Activated T-cell treated with anti-CD3 and anti-CD28 coated beads for 1 hour (primary cell): ENCODE data around the gene TRIM4.
"Not testable (repeated sequence)": the region's sequence is repeated elsewhere in the genome, so short reads cannot be mapped to it uniquely, and the experiment has no call there.

ENCODE experiments used
- DNase-seq: peaks from one replicate; pipeline ENCODE4 v3.0.0-alpha.2; 2020; ENCODE audit warnings: low read depth

The TRIM4 gene

GRCh38 chr7:99920149-99920548, 819 bp upstream of the TRIM4 start:
- no peak for DNase-seq

DNA sequence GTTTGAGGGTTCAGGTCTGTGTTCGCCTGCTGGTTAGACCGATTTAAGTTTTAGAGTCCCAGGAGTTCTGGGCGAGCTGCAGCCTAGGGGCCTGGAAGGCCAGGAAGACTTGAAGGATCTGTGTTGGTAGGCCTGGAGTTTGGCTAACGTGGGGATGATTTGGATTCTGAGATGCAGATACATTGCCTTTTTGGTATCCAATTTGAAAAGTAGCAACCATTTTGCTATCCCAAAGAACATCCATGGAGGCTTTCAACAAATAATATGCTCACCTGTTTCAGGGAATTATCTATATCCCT, 433 bp upstream of the TRIM4 start:
- no peak for DNase-seq

- no peak for DNase-seq
These were observed 8.4 kb downstream of the TRIM4 start for GRCh38 chr7:99910976-99911375.

DNA sequence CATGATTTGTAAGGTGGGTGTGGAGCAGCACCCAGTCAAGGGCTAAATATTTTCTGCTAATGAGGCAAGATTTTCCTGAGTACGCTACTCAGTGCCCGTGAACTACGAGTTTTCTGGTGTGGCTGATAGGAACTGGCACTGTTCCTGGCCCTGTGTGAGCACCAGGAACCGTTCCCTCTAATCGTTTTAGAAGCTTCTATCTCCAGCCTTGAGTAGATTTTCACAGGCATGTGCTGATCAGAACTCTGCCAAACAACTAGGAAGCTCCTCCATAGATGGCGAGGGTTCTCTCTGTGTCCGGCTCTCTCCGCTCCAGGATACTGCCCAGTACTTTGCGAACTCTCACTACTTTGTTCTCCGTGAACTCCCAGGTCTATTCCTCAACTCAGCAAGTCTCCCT, 17.7 kb downstream of the TRIM4 start:
- no peak for DNase-seq

DNA sequence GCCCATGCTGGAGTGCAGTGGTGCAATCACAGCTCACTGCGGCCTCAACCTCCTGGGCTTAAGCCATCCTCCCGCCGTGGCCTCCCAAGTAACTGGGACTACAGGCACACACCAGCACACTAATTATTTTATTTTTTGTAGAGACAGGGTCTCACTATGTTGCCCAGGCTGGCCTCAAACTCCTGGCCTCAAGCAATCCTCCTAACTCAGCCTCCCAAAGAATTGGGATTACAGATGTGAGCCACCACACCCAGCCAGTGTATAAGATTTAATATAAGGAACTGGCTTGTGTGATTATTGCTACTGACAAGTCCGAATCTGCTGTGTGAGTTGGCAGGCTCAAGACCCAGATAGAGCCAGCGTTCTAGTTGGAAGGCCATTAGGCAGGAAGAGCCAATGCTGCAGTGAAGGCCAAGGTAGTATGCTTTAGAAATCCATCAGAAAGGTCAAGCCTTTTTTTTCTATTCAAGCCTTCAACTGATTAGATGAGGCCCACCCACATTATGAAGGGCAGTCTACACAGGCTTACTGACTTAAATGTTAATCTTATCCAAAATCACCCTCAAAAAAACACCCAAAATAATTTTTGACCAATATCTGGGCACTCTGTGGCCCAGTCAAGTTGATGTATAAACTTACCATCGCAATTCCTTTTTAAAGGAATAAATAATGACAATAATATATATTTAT, 19.4 kb downstream of the TRIM4 start:
- DNase-seq = no peak

DNA sequence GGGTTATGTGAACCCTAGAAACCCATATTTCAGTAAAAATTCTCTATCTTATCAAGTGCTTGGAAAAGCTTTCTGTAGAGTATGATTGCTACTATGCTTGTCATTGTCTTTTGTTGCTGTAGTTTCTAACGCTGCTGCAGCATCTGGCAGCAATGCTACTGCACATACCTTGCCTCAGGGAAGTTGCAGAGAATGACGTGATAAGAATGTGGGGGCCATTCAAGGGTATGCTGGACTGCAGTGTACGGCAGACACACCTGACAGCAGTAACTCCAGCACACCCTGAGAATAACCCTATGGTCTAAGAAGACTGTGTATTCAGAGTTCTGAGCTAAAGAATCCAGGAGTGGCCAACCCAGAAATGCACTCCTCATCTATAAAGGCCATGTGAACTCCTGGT, 20.5 kb downstream of the TRIM4 start:
- DNase-seq = no peak

DNA sequence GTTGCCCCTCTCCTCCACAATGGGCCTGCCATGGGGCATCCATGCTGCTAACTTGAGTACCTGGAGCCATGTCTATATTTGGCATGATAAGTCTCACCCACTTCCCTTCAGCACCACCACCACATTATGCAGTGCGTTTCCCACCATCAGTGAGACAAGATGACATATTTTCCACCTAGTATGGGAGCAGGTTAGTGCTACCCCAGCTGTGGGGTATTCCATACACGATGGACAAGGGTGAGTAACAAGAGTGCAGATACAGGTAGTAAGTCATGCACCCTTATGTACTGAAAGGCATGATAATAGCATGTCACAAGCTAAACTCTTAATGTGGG, 21.3 kb downstream of the TRIM4 start:
- DNase-seq = no peak

DNA sequence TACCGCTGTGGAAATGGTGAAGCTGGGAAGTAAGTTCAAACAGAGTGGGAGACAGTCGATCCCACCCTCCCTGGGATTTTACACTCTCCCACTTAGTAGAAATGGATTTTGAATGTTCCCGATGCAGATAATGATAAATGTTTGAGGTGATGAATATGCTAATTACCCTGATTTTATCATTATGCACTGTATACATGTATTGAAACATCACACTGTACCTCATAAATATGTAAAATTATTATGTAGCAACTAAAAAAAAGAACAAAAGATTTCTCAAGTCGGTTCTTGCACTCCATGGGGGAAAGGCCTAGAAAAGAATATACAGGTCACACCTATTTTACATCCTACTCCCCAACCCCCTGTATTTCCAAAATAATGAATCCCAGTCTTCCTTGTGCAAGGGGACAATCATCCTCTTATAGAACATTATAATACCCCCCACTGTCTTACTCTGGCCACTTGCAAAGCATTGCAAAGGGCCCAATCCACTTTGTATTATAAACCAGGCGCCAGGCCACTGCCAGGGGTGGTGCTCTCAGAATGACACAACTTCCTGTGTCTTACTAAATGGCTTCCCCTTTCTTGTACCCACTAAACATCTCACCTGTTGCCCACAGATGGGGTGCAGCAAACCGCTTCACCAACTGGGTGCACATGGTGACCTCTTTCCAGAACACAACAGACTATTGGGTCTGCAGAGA, 21.9 kb downstream of the TRIM4 start:
- DNase-seq = no peak

GRCh38 chr7:99894738-99895137, 24.6 kb downstream of the TRIM4 start:
- DNase-seq = no peak

DNA sequence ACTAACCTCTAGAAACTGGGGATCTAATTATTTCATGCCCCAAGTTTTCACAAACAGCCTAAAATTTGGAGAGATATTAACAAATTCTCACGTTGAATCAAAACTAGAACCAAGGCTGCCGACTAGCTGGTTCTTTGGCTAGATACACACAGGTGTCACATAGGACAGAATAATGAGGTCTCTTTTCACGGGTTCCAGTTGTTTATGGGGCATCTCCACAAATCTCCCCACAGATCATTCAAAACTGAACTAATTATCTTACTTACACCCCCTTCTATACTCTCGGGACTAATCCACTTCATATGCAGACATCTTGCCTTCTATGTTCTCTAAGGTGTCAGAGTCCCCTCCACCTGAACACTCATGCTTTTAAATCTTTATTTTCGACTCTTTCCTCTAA, 26.1 kb downstream of the TRIM4 start:
- no peak for DNase-seq

DNA sequence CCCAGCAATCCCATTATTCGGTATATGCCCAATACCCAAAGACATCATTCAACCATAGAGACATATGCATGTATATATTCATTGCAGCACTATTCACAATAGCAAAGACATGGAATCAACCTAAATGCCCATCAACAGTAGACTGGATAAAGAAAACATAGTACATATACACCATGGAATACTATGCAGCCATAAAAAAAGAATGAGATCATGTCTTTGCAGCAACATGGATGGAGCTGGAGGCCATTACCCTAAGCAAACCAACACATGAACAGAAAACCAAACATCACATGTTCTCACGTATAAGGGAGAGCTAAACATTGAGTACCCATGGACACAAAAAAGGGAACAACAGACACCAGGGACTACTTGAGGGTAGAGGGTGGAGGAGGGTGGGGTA, 29.0 kb downstream of the TRIM4 start:
- not testable (repeated sequence) for DNase-seq

DNA sequence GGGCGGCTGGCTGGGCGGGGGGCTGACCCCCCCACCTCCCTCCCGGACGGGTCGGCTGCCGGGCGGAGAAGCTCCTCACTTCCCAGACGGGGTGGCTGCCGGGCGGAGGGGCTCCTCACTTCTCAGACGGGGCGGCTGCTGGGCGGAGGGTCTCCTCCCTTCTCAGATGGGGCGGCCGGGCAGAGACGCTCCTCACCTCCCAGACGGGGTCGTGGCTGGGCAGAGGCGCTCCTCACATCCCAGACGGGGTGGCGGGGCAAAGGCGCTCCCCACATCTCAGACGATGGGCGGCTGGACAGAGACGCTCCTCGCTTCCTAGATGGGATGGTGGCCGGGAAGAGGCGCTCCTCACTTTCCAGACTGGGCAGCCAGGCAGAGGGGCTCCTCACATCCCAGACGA, 31.0 kb downstream of the TRIM4 start:
- not testable (repeated sequence) for DNase-seq

DNA sequence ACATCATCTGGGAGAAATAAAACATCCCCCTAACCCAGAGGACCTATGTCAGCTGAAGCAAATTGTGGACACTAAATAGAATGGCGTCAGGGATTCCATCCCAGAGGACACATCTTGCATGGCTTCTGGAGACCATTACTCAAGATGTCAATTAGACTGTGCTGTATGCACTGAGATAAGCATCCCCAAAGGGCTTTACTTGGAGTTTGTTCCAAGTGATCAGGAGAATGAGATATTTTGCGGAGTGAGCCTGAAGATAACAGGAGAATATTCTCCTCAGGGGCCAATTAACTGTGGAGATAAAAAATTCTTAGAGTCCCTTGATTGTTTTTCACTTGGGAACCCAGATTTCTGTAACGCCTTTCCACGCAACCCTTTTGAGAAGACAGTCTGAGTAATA, 38.0 kb downstream of the TRIM4 start:
- DNase-seq = no peak

DNA sequence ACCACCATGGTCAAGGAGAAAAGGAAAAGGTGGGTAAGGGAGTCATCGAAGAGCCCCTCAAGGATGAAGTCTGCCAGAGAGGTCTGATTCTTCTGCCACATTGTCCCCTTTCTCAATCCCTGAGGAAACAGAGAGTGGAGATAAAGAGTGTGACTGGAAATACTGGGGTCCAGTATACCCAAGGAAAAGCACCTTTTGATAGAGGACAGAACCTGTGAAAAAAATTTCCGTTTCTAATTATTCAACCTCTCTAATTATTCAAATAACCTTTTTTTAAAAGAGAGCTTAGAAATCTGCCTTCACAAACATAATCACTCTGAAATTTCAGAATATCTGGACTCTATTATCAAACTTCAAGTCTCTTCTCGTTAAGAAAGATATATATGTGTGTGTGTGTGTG, 42.4 kb downstream of the TRIM4 start, which contains the start of gene OR2AE1:
OR2AE1 (minus strand) TSS at position 101 of the 400 bp plus-strand sequence; CDS start at position 101, 0 bp downstream.
- no peak for DNase-seq

DNA sequence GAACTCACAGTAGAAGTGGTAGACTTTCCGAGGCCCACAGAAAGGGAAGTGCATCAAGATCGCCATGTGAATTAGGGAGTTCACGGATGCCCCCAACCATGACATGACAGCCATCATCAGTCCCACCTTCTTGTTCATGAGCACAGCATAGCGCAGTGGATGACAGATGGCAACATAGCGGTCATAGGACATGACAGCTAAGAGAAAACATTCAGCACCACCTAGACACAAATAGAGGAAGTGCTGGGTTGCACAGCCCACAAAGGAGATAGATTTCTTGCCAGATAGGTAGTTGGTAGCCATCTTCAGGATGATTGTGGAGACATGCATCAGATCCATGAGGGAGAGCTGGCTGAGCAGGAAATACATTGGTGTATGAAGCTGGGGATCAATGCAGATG, 42.8 kb downstream of the TRIM4 start:
- DNase-seq = no peak

DNA sequence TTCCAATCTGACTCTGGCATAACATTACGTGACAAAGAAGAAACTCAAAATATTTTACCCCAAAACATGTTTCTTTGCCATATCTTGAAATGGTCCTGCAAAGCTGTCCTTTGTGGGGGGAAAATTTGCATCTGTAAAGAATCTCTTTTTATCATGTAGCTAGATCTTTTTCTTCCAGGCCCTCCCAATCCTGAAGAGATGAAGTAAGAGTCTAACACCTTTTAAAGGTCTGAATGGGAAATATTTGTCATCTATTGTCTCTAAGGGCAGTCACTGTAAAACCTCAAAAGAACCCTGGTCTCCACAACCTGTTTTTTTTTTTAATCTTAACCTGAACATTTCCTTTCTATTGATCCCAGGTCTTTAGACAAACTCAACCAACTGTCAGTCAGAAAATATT, 51.1 kb downstream of the TRIM4 start:
- no peak for DNase-seq

GRCh38 chr7:99867477-99867876, 51.9 kb downstream of the TRIM4 start:
- not testable (repeated sequence) for DNase-seq

- no peak for DNase-seq
These were observed 55.4 kb downstream of the TRIM4 start for GRCh38 chr7:99863847-99864440.

DNA sequence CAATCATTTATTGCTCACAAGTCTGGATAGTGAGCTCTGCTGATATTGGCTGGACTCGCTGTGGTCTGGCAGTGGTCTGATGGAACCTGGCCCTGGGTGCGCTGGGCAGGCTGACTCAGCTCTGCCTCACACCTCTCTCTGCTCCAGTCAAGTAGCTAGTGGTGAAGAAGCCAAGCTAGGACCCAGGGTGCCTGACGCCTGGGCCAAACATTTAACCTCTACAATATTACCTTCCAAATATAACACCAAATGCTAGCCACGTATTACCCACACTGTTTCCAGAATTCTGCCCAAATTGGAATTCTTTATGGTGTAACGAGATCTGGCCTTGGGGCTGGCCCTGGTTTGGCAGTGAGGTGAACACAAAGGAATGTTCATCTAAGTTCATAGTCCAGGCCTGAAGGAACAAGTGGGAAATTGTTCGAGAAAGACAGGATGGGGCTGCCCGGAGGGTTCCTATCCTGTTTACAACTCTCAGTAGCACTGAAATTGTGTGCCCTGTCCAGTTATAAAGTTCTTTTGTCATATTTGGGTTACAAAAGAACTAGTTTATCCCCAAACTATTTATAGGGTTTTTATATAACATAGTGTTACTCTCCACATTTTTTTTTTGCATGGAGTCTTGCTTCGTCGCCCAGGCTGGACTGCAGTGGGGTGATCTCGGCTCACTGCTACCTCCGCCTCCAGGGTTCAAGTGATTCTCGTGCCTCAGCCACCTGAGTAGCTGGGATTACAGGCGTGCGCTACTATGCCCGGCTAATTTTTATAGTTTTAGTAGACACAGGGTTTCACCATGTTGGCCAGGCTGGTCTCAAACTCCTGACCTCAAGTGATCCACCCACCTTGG, 58.8 kb downstream of the TRIM4 start:
- no peak for DNase-seq

DNA sequence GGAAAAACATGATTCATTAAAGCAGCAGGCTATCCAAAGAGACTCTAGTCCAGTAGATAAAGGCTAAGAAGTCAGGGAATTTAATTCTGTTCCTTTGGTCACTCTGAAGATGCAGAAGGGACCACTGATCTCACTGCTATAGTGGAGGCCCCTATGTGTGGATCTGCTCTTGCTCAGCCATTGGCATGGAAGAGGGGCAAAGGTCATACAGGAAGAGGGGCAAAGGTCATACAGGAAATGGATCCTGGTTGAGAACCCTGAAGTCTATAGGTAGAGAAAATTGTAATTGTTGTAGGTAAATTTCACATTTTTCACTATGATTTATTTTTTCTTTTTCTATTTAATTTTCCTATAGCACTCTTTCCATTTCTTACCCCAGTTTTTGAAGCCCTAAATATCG, 64.1 kb downstream of the TRIM4 start:
- DNase-seq = no peak

DNA sequence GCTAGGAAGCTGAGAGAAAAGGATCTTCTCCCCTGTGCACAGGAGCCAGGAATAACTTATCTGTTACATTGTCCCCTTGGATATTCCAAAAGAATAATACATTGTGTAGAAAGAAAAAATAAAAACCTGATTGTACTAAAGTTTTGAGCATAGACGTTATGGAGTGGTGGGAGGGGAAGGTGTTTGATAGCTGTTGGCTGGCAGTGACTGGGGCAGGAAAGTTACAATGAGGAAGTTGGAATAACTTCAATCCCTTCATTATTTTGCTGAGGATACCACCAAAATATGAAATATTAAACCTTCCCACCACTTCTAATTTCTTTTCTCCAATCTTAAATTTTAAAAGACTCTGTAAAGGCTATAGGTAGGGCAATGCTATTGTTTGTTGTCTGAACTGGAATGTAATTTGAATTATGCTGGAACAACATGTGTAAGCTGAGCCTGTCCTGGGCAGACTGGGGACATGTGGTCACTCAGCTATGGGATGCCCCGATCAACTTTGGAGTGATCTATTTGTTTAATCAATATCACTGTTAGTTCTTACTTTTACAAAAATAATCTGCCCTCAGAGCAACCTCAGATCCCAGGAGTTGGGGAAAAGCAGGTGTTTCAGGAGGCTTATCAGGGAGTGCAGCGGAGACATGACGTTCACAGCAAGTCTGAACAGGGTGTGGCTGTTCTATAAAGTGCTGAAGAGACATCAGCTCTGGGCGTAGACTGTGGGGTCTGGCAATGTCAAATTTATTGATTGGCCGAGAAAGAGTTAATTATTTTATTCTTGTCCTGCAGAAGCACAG, 70.7 kb downstream of the TRIM4 start:
- DNase-seq = no peak

GRCh38 chr7:99844328-99844727, 75.0 kb downstream of the TRIM4 start:
- DNase-seq = no peak
